Adrenal gland (tissue), 19 donors: ENCODE measurements around the gene C17orf50. TPM values are rescaled to one million over a fixed set of nuclear protein-coding genes. Genes with fewer than 3 reads are reported as not detected.
A peak's percentile ranks its signal among the peaks of the same experiment; 100 is the strongest.

Source experiments
- DNase-seq, 7 donors: peaks; one replicate each; pipeline ENCODE4 v3.0.0-alpha.2; 2019 to 2020
- H3K27ac ChIP-seq, 5 donors: fragments of 200-600 bp; sonication (generic) in 4 of 5; 1 replicate in 3 of 5; 2 replicates in 2 of 5; pipeline versions ENCODE4 v1.5.1 to v1.8.0; 2016 to 2020; ENCODE audit warnings: mild to moderate bottlenecking in 1 of 5
- H3K27me3 ChIP-seq: fragments of 200-600 bp; 2 replicates; pipeline ENCODE4 v1.8.0; 2021
- H3K36me3 ChIP-seq, 2 donors: fragments of 200-600 bp; replicated peaks in 1 of 2; 1 replicate in 1 of 2; 2 replicates in 1 of 2; pipeline versions ENCODE4 v1.5.1 to v1.8.0; 2018 to 2022
- H3K4me1 ChIP-seq, 2 donors: fragments of 200-600 bp; replicated peaks in 1 of 2; 1 replicate in 1 of 2; 2 replicates in 1 of 2; pipeline versions ENCODE4 v1.5.1 to v1.8.0; 2018 to 2021
- H3K4me3 ChIP-seq, 4 donors: fragments of 200-600 bp; sonication (generic) in 3 of 4; one replicate each; pipeline ENCODE4 v1.5.1; 2016 to 2018
- H3K9me3 ChIP-seq, 3 donors: fragments of 200-600 bp; sonication (generic) in 1 of 3; replicated peaks in 1 of 3; 1 replicate in 2 of 3; 2 replicates in 1 of 3; pipeline versions ENCODE4 v1.5.1 to v1.8.0; 2016 to 2021
- CTCF ChIP-seq, 6 experiments: fragments of 450-650 bp in 4 of 6; fragments of 200-600 bp in 2 of 6; sonication (generic) in 1 of 6; IDR thresholded peaks; 1 replicate in 5 of 6; 2 replicates in 1 of 6; pipeline versions ENCODE4 v1.5.1 to v1.8.0; 2016 to 2021; ENCODE audit warnings: antibody characterized with exemption in 6 of 6, mild to moderate bottlenecking in 2 of 6, moderate library complexity in 1 of 6
- POLR2A ChIP-seq, 2 donors: fragments of 450-650 bp; IDR thresholded peaks; one replicate each; pipeline ENCODE4 v1.6.1; 2017; ENCODE audit warnings: antibody characterized with exemption in 2 of 2, mild to moderate bottlenecking in 2 of 2, moderate library complexity in 1 of 2
- WGBS, 4 donors: extraction: QIAGEN DNeasy Blood & Tissue Kit in 2 of 4; methylation state at CpG; one replicate each; pipeline versions ENCODE4 v1.1.5 to v1.1.7; 2013 to 2017; 5-methylcytosine and 5-hydroxymethylcytosine counted together
- intact Hi-C, 2 donors: fragments of 100-400 bp; cut with DNase I; formaldehyde crosslinking; loops; one replicate each; pipeline versions ENCODE4 v1.14.1 to v1.15.0; 2022 to 2023
- long read RNA-seq, 10 donors: library from polyadenylated mRNA in 3 of 10; unstranded in 2 of 10; stranded (forward) in 1 of 10; transcript quantifications; one replicate each; pipeline ENCODE4 v2.0.0 and lab custom pipeline, GENCODE V29; 2021 to 2026
- polyA plus RNA-seq, 3 donors: library from polyadenylated mRNA; stranded (reverse); fragments of 200-250 nt in 2 of 3; fragments of 350-450 nt in 1 of 3; fragmentation: Illumina TruSeq in 1 of 3; extraction: RNeasy Lipid Tissue Mini Kit (QIAGEN cat#74804) in 1 of 3; gene quantifications; one replicate each; pipeline ENCODE4 v1.2.3, GENCODE V29; 2013 to 2014
- total RNA-seq, 9 donors: library from RNA; depleted of rRNA in 4 of 9; stranded (reverse); fragments of >200 nt in 4 of 9; fragments of 120-200 nt in 1 of 9; fragmentation: NEBNext Ultra II Directional in 1 of 9; extraction: Animal tissue kit (Norgen Biotek cat#: 25700) in 1 of 9; gene quantifications; one replicate each; pipeline versions ENCODE4 v1.1.0 to v1.2.4, GENCODE V29; 2013 to 2023
- donor health status: healthy with polysubstance abuse.
- donor health status: Bipolar disorder and iron deficiency.
- donor health status: DM: yes; HTN: yes; CAD: no.
- donor health status: DM: no; HTN: no; CAD: no.
- donor health status: DM: no; HTN: no; CAD: no.
- donor health status: DM: yes; HTN: yes; CAD: no.

C17orf50 gene
- total RNA-seq (under 1 TPM in 2 of 9 donors, not detected in 7; 0.11 to 0.83 TPM), polyA plus RNA-seq (under 1 TPM in 2 of 3 donors, not detected in 1; 0.07 to 0.24 TPM)
- long read RNA-seq, donor 1 = 0 reads
- long read RNA-seq, donor 2 = 0 reads
- long read RNA-seq, donor 3 = 0 reads
- long read RNA-seq, donor 4 = 0 reads
- long read RNA-seq, donor 5, partial matches to known transcripts = 1 of 1 reads
- long read RNA-seq, donor 5, other reads (novel, unspliced or antisense) = 0 of 1 reads
- long read RNA-seq, donor 6 = 0 reads
- long read RNA-seq, donor 7 = 0 reads
- long read RNA-seq, donor 8 = 0 reads
- long read RNA-seq, donor 9 = 0 reads
- long read RNA-seq, donor 10 = 0 reads

DNA sequence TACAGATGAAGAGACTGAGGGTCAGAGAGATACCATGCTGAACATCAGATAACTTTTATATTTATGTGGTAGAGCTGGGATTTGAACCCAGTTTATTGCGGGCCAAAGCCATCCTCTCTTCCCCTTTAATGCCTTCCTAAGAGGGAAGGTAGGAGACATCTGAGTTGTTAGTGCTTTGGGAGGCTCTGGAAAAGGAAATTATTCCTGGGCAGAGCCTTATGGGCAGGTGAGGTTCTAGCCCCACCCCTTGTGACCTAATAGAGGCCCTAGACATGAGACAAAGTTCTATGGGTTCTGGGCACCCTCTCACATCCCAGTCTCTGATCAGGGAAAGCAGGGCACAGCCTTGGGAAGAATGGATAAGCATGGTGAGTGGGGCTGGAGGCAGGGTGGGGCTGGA is at the start of gene C17orf50:
C17orf50 (plus strand) TSS at position 301 of the 400 bp plus-strand sequence; CDS start at position 356, 55 bp downstream.
- Histone ChIP-seq H3K27me3 (no peaks in the 10 kb centered on the region), H3K4me1 (peaks cover 5 to 11% of the 10 kb centered on the region in 2 donors), H3K27ac (no peak within 1 kb of the TSS), H3K4me3 (no peak within 1 kb of the TSS), H3K36me3 (no peaks in the 10 kb centered on the region), H3K9me3 (no peaks in the 10 kb centered on the region)
- intact Hi-C loops = no loop called here
- no peak for DNase-seq
- TF ChIP-seq CTCF (IDR thresholded peaks at IDR 0.05) = no peak
- no peak for TF ChIP-seq POLR2A (IDR thresholded peaks at IDR 0.05)
- WGBS, 4 donors = 52 to 100% (median 80%) methylated on average over 1 of the region's 1 CpG

- H3K27ac ChIP-seq = no peak overlapping the region
- TF ChIP-seq CTCF (IDR thresholded peaks at IDR 0.05) (no peak), POLR2A (IDR thresholded peaks at IDR 0.05) (no peak)
- DNase-seq = no peak
- H3K4me1 ChIP-seq = peaks cover 13 to 28% of the 10 kb centered on the region in 2 donors
- WGBS, 4 donors = 90 to 96% (median 93%) methylated on average over 2 of the region's 2 CpGs
- no peak overlapping the region for H3K4me3 ChIP-seq
- intact Hi-C loops = no loop called here
- H3K36me3 ChIP-seq = peaks cover 0 to 17% of the 10 kb centered on the region in 2 donors
- no peaks in the 10 kb centered on the region for H3K9me3 ChIP-seq
- H3K27me3 ChIP-seq = no peaks in the 10 kb centered on the region
These were observed 49.7 kb upstream of the C17orf50 start for GRCh38 chr17:35710950-35711349.

DNA sequence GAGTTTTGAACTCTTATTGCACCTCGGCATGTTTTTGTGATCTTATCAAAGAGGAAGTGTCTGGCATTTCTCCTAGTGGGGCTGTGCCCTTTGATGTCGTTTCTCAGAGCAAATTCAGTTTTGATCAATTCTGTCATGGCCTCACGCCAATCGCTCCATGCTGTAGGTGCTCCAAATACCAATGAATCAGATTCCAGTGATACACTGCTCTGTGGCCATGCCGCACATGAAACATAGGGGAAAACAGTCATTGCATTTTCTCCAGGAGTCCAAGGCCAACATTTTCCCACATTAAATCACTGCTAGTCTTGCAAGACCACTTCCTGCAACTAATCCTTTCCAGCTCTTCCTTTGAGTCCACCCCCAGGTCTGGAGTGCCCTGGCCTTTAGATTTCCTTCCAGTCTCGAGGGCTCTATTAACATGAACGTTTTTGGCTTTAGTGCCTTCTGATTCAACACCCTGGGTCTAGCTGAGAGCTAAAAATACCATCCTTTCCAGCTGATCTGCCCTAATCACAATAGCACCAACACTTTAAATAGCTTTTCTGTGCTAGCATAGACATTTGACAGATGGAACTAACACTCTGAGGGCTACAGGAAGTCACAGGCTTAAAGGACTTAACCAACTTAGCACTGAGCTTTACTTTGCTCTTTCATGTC is 47.5 kb upstream of the C17orf50 start:
- 10 to 15% (median 11%) methylated on average over 7 of the region's 7 CpGs for WGBS, 4 donors
- peaks cover 0 to 25% of the 10 kb centered on the region in 2 donors for H3K36me3 ChIP-seq
- no peak overlapping the region for H3K4me3 ChIP-seq
- peak overlapping the region in 4 of 5 donors; percentile 18 to 71 (median 40) for H3K27ac ChIP-seq
- peak in 2 of 6 experiments; percentile 18 to 26 for TF ChIP-seq CTCF (IDR thresholded peaks at IDR 0.05)
- TF ChIP-seq POLR2A (IDR thresholded peaks at IDR 0.05) = no peak
- DNase-seq = peak; percentile 39 to 92 (median 82)
- H3K27me3 ChIP-seq = no peaks in the 10 kb centered on the region
- intact Hi-C loops = no loop called here
- H3K4me1 ChIP-seq = peaks cover 13 to 28% of the 10 kb centered on the region in 2 donors
- H3K9me3 ChIP-seq = no peaks in the 10 kb centered on the region

DNA sequence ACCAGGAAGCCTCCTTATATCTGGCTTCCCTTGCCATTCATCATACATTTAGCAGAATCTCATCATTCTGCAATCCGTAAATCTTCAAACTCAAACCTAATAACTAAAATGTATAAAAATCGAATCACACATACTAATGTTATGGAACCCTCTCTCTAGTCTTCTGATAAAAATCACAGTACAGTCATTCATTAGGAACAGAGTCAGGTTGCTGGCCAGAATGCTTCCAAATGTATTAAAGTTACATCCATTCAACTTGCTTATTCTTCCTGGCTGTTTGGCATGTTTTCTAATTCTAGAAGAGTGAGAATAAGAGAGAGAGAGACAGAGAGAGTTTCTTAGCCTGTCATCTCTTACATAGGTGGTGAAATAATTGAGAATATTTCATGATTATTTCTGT is 45.7 kb upstream of the C17orf50 start:
- Histone ChIP-seq H3K27me3 (no peaks in the 10 kb centered on the region), H3K9me3 (no peaks in the 10 kb centered on the region), H3K4me3 (no peak overlapping the region), H3K27ac (no peak overlapping the region), H3K36me3 (peaks cover 0 to 28% of the 10 kb centered on the region in 2 donors), H3K4me1 (peaks cover 13 to 23% of the 10 kb centered on the region in 2 donors)
- intact Hi-C loops = no loop called here
- no peak for DNase-seq
- TF ChIP-seq CTCF (IDR thresholded peaks at IDR 0.05) = no peak
- no peak for TF ChIP-seq POLR2A (IDR thresholded peaks at IDR 0.05)
- WGBS, 4 donors = 80 to 86% (median 84%) methylated on average over 2 of the region's 2 CpGs
